ENCODE results near the gene VDAC1. TPM values are rescaled to one million over a fixed set of nuclear protein-coding genes. Genes with fewer than 3 reads are reported as not detected.
A peak's percentile ranks its signal among the peaks of the same experiment; 100 is the strongest.

VDAC1 gene
- total RNA-seq, 1 donor from 2014 or later, result 119 TPM

- Mint-ChIP-seq H3K27me3 (ENCODE audit: unreplicated experiment) (no peaks in the 10 kb centered on the region), H3K36me3 (ENCODE audit: unreplicated experiment) (peaks cover 9% of the 10 kb centered on the region), H3K4me1 (ENCODE audit: unreplicated experiment) (peaks cover 43% of the 10 kb centered on the region), H3K27ac (ENCODE audit: unreplicated experiment) (peak overlapping the region; percentile 97), H3K4me3 (ENCODE audit: unreplicated experiment) (peak overlapping the region; percentile 98), H3K9me3 (ENCODE audit: unreplicated experiment) (no peaks in the 10 kb centered on the region)
- DNase-seq (ENCODE audit: extremely low spot score, unreplicated experiment), result no peak
- TF ChIP-seq CTCF (IDR thresholded peaks at IDR 0.05), result no peak
Observed at GRCh38 chr5:133967698-133968203, 37.0 kb downstream of the VDAC1 start.

GRCh38 chr5:133967124-133967523 is 37.7 kb downstream of the VDAC1 start:
- H3K27me3 Mint-ChIP-seq (ENCODE audit: unreplicated experiment), result no peaks in the 10 kb centered on the region
- H3K4me3 Mint-ChIP-seq (ENCODE audit: unreplicated experiment), result peak overlapping the region; percentile 98
- H3K4me1 Mint-ChIP-seq (ENCODE audit: unreplicated experiment), result peaks cover 50% of the 10 kb centered on the region
- TF ChIP-seq CTCF (IDR thresholded peaks at IDR 0.05), result no peak
- peaks cover 9% of the 10 kb centered on the region for H3K36me3 Mint-ChIP-seq (ENCODE audit: unreplicated experiment)
- DNase-seq (ENCODE audit: extremely low spot score, unreplicated experiment), result no peak
- no peaks in the 10 kb centered on the region for H3K9me3 Mint-ChIP-seq (ENCODE audit: unreplicated experiment)
- H3K27ac Mint-ChIP-seq (ENCODE audit: unreplicated experiment), result peak overlapping the region; percentile 97

- H3K36me3 Mint-ChIP-seq (ENCODE audit: unreplicated experiment), result peaks cover 9% of the 10 kb centered on the region
- no peaks in the 10 kb centered on the region for H3K27me3 Mint-ChIP-seq (ENCODE audit: unreplicated experiment)
- no peak overlapping the region for H3K27ac Mint-ChIP-seq (ENCODE audit: unreplicated experiment)
- H3K4me3 Mint-ChIP-seq (ENCODE audit: unreplicated experiment), result no peak overlapping the region
- no peak for DNase-seq (ENCODE audit: extremely low spot score, unreplicated experiment)
- no peak for TF ChIP-seq CTCF (IDR thresholded peaks at IDR 0.05)
- H3K9me3 Mint-ChIP-seq (ENCODE audit: unreplicated experiment), result no peaks in the 10 kb centered on the region
- peaks cover 56% of the 10 kb centered on the region for H3K4me1 Mint-ChIP-seq (ENCODE audit: unreplicated experiment)
Observed at GRCh38 chr5:133966090-133966489, 38.7 kb downstream of the VDAC1 start.

GRCh38 chr5:133963493-133964128 is 41.2 kb downstream of the VDAC1 start:
- no peak overlapping the region for H3K4me3 Mint-ChIP-seq (ENCODE audit: unreplicated experiment)
- TF ChIP-seq CTCF (IDR thresholded peaks at IDR 0.05), result no peak
- no peaks in the 10 kb centered on the region for H3K9me3 Mint-ChIP-seq (ENCODE audit: unreplicated experiment)
- DNase-seq (ENCODE audit: extremely low spot score, unreplicated experiment), result no peak
- H3K4me1 Mint-ChIP-seq (ENCODE audit: unreplicated experiment), result peaks cover 46% of the 10 kb centered on the region
- peaks cover 15% of the 10 kb centered on the region for H3K36me3 Mint-ChIP-seq (ENCODE audit: unreplicated experiment)
- H3K27ac Mint-ChIP-seq (ENCODE audit: unreplicated experiment), result peak overlapping the region; percentile 82
- no peaks in the 10 kb centered on the region for H3K27me3 Mint-ChIP-seq (ENCODE audit: unreplicated experiment)

- no peak for TF ChIP-seq CTCF (IDR thresholded peaks at IDR 0.05)
- no peak for DNase-seq (ENCODE audit: extremely low spot score, unreplicated experiment)
- H3K27me3 Mint-ChIP-seq (ENCODE audit: unreplicated experiment), result no peaks in the 10 kb centered on the region
- peaks cover 16% of the 10 kb centered on the region for H3K36me3 Mint-ChIP-seq (ENCODE audit: unreplicated experiment)
- no peaks in the 10 kb centered on the region for H3K9me3 Mint-ChIP-seq (ENCODE audit: unreplicated experiment)
- peak overlapping the region; percentile 2 for H3K4me3 Mint-ChIP-seq (ENCODE audit: unreplicated experiment)
- H3K27ac Mint-ChIP-seq (ENCODE audit: unreplicated experiment), result peak overlapping the region; percentile 82
- peaks cover 39% of the 10 kb centered on the region for H3K4me1 Mint-ChIP-seq (ENCODE audit: unreplicated experiment)
Observed at GRCh38 chr5:133962801-133963476, 41.8 kb downstream of the VDAC1 start.

All from osteocyte (in vitro differentiated cells).